CD8-positive, alpha-beta memory T cell (primary cell): ENCODE results near the gene PALM2AKAP2. TPM values are rescaled to one million over a fixed set of nuclear protein-coding genes. Genes with fewer than 3 reads are reported as not detected.

Experiments used
- CTCF ChIA-PET: fragments of 350-600 bp; sonication (Branson Sonifier 250); formaldehyde crosslinking; loops from one replicate; lab custom pipeline; 2021; ENCODE audit warnings: antibody characterized with exemption; lab: Charles Lee
- POLR2A ChIA-PET: fragments of 350-600 bp; sonication (Branson Sonifier 250); formaldehyde crosslinking; loops from one replicate; lab custom pipeline; 2021; ENCODE audit warnings: antibody characterized with exemption; lab: Charles Lee
- DNase-seq, 5 donors: peaks; one replicate each; pipeline versions ENCODE4 v3.0.0 to v3.0.0-alpha.2; 2020 to 2022; ENCODE audit warnings: mixed read lengths in 1 of 5
- H3K27ac ChIP-seq: one replicate; pipeline ENCODE4 v1.7.0; 2013; ENCODE audit warnings: low read depth, mild to moderate bottlenecking, low read length, moderate library complexity
- H3K27me3 ChIP-seq: 2 replicates; pipeline ENCODE4 v1.7.0; 2013; ENCODE audit warnings: low read length, mild to moderate bottlenecking; ENCODE audit not compliant: insufficient read depth, poor library complexity, severe bottlenecking
- H3K36me3 ChIP-seq: 2 replicates; pipeline ENCODE4 v1.7.0; 2013; ENCODE audit warnings: mild to moderate bottlenecking, low read length, moderate library complexity; ENCODE audit not compliant: insufficient read depth
- H3K4me1 ChIP-seq: 2 replicates; pipeline ENCODE4 v1.7.0; 2013; ENCODE audit warnings: mild to moderate bottlenecking, low read length, moderate library complexity; ENCODE audit not compliant: insufficient read depth
- H3K4me3 ChIP-seq: 2 replicates; pipeline ENCODE4 v1.7.0; 2013; ENCODE audit warnings: mild to moderate bottlenecking, low read length
- H3K9me3 ChIP-seq: 2 replicates; pipeline ENCODE4 v1.7.0; 2013; ENCODE audit warnings: mild to moderate bottlenecking, low read length
- H3K27ac Mint-ChIP-seq, 8 donors: one replicate each; pipeline ENCODE4 v1.8.0; 2020 to 2021; ENCODE audit warnings: mixed read lengths in 8 of 8, mild to moderate bottlenecking in 6 of 8, inconsistent platforms in 3 of 8, moderate library complexity in 3 of 8
- H3K27me3 Mint-ChIP-seq, 2 donors: one replicate each; pipeline ENCODE4 v1.8.0; 2020 to 2021; ENCODE audit warnings: mixed read lengths in 2 of 2, mild to moderate bottlenecking in 1 of 2, moderate library complexity in 1 of 2
- H3K36me3 Mint-ChIP-seq, 3 donors: one replicate each; pipeline ENCODE4 v1.8.0; 2020 to 2021; ENCODE audit warnings: mixed read lengths in 3 of 3, inconsistent platforms in 1 of 3, mild to moderate bottlenecking in 1 of 3
- H3K4me1 Mint-ChIP-seq, 3 donors: one replicate each; pipeline ENCODE4 v1.8.0; 2020 to 2021; ENCODE audit warnings: mixed read lengths in 3 of 3, inconsistent platforms in 1 of 3, mild to moderate bottlenecking in 1 of 3
- H3K4me3 Mint-ChIP-seq, 7 donors: one replicate each; pipeline ENCODE4 v1.8.0; 2020 to 2021; ENCODE audit warnings: mixed read lengths in 7 of 7, mild to moderate bottlenecking in 6 of 7, moderate library complexity in 4 of 7, inconsistent platforms in 2 of 7
- H3K9me3 Mint-ChIP-seq, 5 donors: one replicate each; pipeline ENCODE4 v1.8.0; 2020 to 2022; ENCODE audit warnings: mixed read lengths in 5 of 5, mild to moderate bottlenecking in 3 of 5, moderate library complexity in 2 of 5, inconsistent platforms in 1 of 5
- polyA plus RNA-seq: library from polyadenylated mRNA; unstranded; fragments of 300-500 nt; fragmentation: Illumina TruSeq; gene quantifications from one replicate; pipeline ENCODE4 v1.2.3, GENCODE V29; 2021
- total RNA-seq, 2 experiments: library from RNA; stranded (reverse); gene quantifications; one replicate each; pipeline ENCODE4 v1.2.3, GENCODE V29; 2021

Gene PALM2AKAP2
- not detected for total RNA-seq
- 0.15 TPM for polyA plus RNA-seq

DNA sequence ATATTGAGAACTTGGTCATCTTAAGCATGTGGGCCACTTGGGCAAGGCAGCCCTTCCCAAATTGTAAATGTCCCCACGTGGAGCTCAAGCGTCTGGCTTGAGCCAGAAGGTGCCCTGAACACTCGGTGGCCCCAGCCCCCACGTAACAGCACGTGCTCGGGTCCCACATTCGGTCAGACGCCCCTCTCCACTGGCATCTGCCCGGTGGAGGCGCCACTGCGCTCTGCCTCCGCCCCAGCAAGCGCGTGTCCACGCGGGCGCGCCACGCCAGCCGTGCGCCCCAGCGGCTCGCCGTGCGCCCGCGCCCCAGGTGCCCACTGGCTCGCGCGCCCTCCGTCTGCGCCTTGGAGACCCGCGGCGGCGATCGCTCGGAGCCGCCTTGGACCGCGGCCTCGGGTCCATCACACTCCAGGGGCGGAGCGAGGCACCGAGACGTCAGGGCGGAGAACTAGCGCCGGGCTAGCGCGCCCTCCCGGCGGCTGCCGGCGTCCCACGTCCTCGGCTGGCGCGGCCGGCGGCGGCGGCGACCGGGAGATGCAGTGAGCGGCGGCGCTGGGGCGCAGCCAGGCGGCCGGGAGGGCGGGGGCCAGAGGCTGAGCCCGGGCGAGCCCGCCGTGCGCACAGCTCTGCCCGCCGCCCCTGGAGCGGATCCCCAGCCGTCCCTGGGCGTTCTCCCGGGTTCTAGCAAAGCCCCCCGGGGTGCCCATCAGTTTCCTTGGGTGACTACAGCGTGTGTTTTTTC, at the start of gene PALM2AKAP2:
TSS of gene PALM2AKAP2 (plus strand) at position 488 of the 742 bp plus-strand sequence. CDS start 291 bp downstream, outside the sequence.
- no peak within 1 kb of the TSS for H3K27ac Mint-ChIP-seq
- DNase-seq = no peak
- Histone ChIP-seq H3K9me3 (no peaks in the 10 kb centered on the region), H3K36me3 (no peaks in the 10 kb centered on the region), H3K4me3 (no peak within 1 kb of the TSS), H3K27me3 (no peaks in the 10 kb centered on the region), H3K27ac (no peak within 1 kb of the TSS), H3K4me1 (no peaks in the 10 kb centered on the region)
- ChIA-PET CTCF (no interaction called here), POLR2A (no interaction called here)
- peaks cover 0 to 1% (median 0%) of the 10 kb centered on the region in 3 donors for H3K4me1 Mint-ChIP-seq
- H3K4me3 Mint-ChIP-seq = no peak within 1 kb of the TSS
- H3K27me3 Mint-ChIP-seq = peaks cover 14 to 36% of the 10 kb centered on the region in 2 donors
- H3K9me3 Mint-ChIP-seq = peaks cover 0 to 6% (median 0%) of the 10 kb centered on the region in 5 donors
- H3K36me3 Mint-ChIP-seq = no peaks in the 10 kb centered on the region

DNA sequence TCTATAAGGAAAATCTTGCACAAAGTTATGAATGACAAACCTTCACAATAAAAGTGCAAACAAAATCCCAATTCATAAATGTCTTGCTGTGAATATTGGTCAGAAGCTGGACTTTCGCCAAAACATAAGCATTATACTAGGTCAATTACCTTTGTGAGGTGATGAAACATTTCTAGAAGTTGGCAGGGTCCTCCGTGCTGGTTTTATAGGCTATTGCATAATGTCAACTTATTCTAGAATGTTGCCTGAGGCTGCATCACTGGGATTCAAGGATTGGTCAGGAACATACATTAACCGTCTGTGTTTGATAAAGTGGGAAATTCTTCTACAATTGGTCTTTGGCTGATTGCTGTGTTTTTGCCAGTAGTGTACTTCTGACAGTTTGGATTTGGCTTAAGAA, 49.8 kb upstream of the PALM2AKAP2 start:
- no peak overlapping the region for H3K27ac ChIP-seq
- Mint-ChIP-seq H3K4me3 (no peak overlapping the region), H3K36me3 (no peaks in the 10 kb centered on the region), H3K27ac (no peak overlapping the region), H3K4me1 (no peaks in the 10 kb centered on the region), H3K27me3 (peaks cover 4 to 6% of the 10 kb centered on the region in 2 donors), H3K9me3 (peaks cover 0 to 6% (median 3%) of the 10 kb centered on the region in 5 donors)
- no peak for DNase-seq
- H3K36me3 ChIP-seq = no peaks in the 10 kb centered on the region
- H3K27me3 ChIP-seq = no peaks in the 10 kb centered on the region
- CTCF ChIA-PET = no interaction called here
- POLR2A ChIA-PET = no interaction called here
- no peak overlapping the region for H3K4me3 ChIP-seq
- H3K9me3 ChIP-seq = no peaks in the 10 kb centered on the region
- no peaks in the 10 kb centered on the region for H3K4me1 ChIP-seq

DNA sequence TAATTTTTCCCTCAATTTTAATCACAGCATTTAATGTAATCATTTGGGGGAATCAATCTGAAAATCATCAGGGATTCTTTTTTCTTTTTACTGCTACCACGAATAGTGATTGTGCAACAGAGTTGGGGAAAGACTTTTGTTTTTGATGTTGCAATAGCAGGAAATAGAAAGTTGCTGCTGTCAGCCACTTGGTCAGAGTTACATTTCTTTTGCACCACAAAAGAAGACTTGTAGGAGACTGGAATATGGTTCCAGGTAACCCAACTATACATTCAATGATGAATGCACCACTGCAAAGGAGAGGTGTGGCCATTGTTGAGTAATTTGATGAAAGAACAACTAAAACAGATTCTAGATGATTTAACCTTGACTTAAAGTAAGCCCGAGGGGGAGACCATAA, 46.3 kb upstream of the PALM2AKAP2 start:
- Mint-ChIP-seq H3K27me3 (peaks cover 8% of the 10 kb centered on the region in 2 donors), H3K4me3 (no peak overlapping the region), H3K27ac (no peak overlapping the region), H3K9me3 (peaks cover 0 to 6% (median 2%) of the 10 kb centered on the region in 5 donors), H3K36me3 (peaks cover 0 to 3% (median 0%) of the 10 kb centered on the region in 3 donors), H3K4me1 (no peaks in the 10 kb centered on the region)
- H3K4me1 ChIP-seq = no peaks in the 10 kb centered on the region
- CTCF ChIA-PET = no interaction called here
- H3K36me3 ChIP-seq = no peaks in the 10 kb centered on the region
- H3K4me3 ChIP-seq = no peak overlapping the region
- DNase-seq = no peak
- H3K9me3 ChIP-seq = no peaks in the 10 kb centered on the region
- H3K27me3 ChIP-seq = no peaks in the 10 kb centered on the region
- POLR2A ChIA-PET = no interaction called here
- H3K27ac ChIP-seq = no peak overlapping the region

DNA sequence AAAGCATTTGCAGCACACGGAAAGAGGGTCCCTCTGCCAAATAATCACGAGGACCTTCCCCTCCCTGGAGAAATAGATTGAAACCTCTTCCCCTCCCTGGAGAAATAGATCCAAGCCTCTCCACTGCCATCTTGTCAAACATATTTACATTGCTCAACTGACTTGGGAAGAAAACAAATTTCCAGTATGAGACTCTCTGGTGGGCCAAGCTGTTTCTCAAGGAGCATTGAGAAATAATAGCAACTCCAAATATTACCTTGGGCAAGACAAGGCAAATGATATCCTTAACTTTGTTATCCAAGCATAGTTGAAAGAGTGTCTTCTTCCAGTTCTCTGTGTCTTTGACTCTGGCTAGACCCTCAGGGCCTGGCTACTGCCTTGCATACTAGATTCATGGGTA, 45.2 kb upstream of the PALM2AKAP2 start:
- Histone ChIP-seq H3K9me3 (no peaks in the 10 kb centered on the region), H3K27ac (no peak overlapping the region), H3K4me3 (no peak overlapping the region), H3K27me3 (no peaks in the 10 kb centered on the region), H3K4me1 (no peaks in the 10 kb centered on the region), H3K36me3 (no peaks in the 10 kb centered on the region)
- CTCF ChIA-PET = no interaction called here
- Mint-ChIP-seq H3K27ac (no peak overlapping the region), H3K36me3 (peaks cover 0 to 3% (median 0%) of the 10 kb centered on the region in 3 donors), H3K27me3 (peaks cover 8% of the 10 kb centered on the region in 2 donors), H3K4me3 (no peak overlapping the region), H3K4me1 (no peaks in the 10 kb centered on the region), H3K9me3 (peaks cover 0 to 6% (median 2%) of the 10 kb centered on the region in 5 donors)
- POLR2A ChIA-PET = no interaction called here
- no peak for DNase-seq

DNA sequence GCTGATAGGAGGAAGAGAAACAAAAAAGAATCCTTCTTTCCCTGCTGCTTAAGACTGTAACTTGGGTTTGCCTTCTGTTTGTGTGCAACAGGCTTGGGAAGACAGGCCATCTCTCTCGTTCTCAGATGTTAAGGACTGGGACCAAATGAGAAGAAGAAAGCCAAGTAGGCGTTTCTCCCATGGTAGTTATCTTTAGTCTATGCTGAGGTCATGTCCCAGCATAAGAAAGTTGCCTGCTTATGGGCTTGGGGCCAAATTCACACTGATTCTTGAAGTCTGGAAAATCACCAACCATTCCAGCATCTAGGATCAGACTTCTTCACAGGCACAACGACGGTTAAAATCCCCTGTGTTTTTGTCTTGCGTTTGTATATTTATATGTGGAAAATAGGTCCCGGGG, 44.2 kb upstream of the PALM2AKAP2 start:
- Mint-ChIP-seq H3K36me3 (peaks cover 0 to 3% (median 0%) of the 10 kb centered on the region in 3 donors), H3K27me3 (peaks cover 8% of the 10 kb centered on the region in 2 donors), H3K4me3 (no peak overlapping the region), H3K4me1 (no peaks in the 10 kb centered on the region), H3K27ac (no peak overlapping the region), H3K9me3 (peaks cover 0 to 5% (median 2%) of the 10 kb centered on the region in 5 donors)
- CTCF ChIA-PET = no interaction called here
- H3K4me3 ChIP-seq = no peak overlapping the region
- no peaks in the 10 kb centered on the region for H3K9me3 ChIP-seq
- H3K27me3 ChIP-seq = no peaks in the 10 kb centered on the region
- no peak for DNase-seq
- H3K27ac ChIP-seq = no peak overlapping the region
- no peaks in the 10 kb centered on the region for H3K4me1 ChIP-seq
- POLR2A ChIA-PET = no interaction called here
- H3K36me3 ChIP-seq = no peaks in the 10 kb centered on the region

DNA sequence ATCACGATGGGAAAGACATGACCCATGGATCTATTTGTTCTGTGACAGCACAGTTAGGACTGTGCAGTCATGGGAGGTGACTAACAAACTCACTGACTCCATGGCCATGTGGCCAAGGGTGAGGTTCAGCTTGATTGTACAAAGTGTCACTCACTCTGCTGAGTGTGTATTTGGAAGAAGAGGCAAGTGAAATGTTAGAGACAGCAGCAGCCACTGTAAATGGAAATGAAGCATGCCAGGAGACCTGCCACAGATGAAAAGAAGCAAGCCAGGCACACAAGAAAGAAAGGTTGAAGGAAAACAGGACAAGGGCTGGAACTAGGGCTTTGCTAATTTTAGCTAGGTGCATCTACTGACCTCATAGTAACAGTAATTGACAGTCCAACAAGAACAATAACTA, 42.7 kb upstream of the PALM2AKAP2 start:
- Histone ChIP-seq H3K4me1 (no peaks in the 10 kb centered on the region), H3K27me3 (no peaks in the 10 kb centered on the region), H3K36me3 (no peaks in the 10 kb centered on the region), H3K9me3 (no peaks in the 10 kb centered on the region), H3K4me3 (no peak overlapping the region), H3K27ac (no peak overlapping the region)
- H3K4me1 Mint-ChIP-seq = no peaks in the 10 kb centered on the region
- CTCF ChIA-PET = no interaction called here
- peaks cover 8% of the 10 kb centered on the region in 2 donors for H3K27me3 Mint-ChIP-seq
- POLR2A ChIA-PET = no interaction called here
- H3K36me3 Mint-ChIP-seq = peaks cover 0 to 3% (median 0%) of the 10 kb centered on the region in 3 donors
- H3K4me3 Mint-ChIP-seq = no peak overlapping the region
- H3K9me3 Mint-ChIP-seq = peaks cover 0 to 4% (median 2%) of the 10 kb centered on the region in 5 donors
- no peak overlapping the region for H3K27ac Mint-ChIP-seq
- DNase-seq = no peak

DNA sequence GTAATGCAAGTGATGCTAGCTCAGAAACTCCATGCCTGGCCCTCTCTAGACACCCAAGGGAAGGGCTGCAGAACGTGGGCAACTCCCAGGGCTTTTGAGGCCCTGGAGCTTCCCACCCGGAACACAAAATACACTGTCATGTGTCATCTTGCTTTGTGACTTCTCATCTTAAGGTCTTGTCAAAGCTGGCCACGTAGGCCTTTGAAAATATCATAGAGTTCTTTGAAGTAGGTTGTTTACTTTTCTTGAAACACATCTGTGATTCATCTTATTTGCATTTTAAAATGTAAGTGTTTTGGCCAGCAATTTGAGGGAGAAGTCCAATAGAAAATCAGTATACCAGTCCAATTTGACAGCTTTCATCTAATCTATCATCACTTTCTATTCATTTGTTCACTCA, 40.2 kb upstream of the PALM2AKAP2 start:
- H3K27me3 Mint-ChIP-seq = peaks cover 3 to 4% of the 10 kb centered on the region in 2 donors
- no peaks in the 10 kb centered on the region for H3K4me1 ChIP-seq
- H3K9me3 ChIP-seq = no peaks in the 10 kb centered on the region
- peaks cover 0 to 5% (median 0%) of the 10 kb centered on the region in 5 donors for H3K9me3 Mint-ChIP-seq
- CTCF ChIA-PET = no interaction called here
- H3K4me3 Mint-ChIP-seq = no peak overlapping the region
- H3K4me3 ChIP-seq = no peak overlapping the region
- peaks cover 0 to 3% (median 0%) of the 10 kb centered on the region in 3 donors for H3K36me3 Mint-ChIP-seq
- DNase-seq = no peak
- no peaks in the 10 kb centered on the region for H3K36me3 ChIP-seq
- POLR2A ChIA-PET = no interaction called here
- H3K27ac ChIP-seq = no peak overlapping the region
- no peaks in the 10 kb centered on the region for H3K27me3 ChIP-seq
- H3K4me1 Mint-ChIP-seq = no peaks in the 10 kb centered on the region
- H3K27ac Mint-ChIP-seq = no peak overlapping the region

DNA sequence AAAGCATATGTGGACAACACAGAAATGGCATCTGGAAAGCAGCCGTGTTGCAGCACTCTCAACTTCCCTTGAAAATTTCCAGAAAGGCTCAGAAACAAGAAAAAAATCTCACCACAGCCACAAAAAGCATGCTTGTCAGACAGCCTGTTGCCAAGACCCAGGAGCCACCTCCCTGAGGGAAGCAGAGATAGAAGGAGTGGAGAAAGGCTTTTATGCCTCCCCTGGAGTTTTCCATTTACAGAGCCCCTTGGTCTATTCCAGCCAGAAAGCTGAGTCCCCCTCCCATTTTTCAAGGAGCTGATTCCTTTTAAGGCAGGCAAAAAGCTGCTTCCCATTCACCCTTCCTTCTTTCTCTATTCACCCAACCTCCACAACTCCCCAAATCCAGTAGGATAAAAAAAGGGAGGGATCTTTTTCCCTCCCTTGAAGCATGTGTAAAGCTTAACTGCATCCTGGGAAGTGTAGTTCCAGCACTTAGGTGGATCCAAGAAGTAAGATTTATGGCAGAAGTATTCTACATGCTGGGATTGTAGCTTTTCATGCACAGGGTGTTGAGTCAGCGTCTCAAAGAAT, 37.1 kb upstream of the PALM2AKAP2 start:
- H3K4me3 Mint-ChIP-seq = no peak overlapping the region
- Histone ChIP-seq H3K9me3 (no peaks in the 10 kb centered on the region), H3K4me3 (no peak overlapping the region), H3K4me1 (no peaks in the 10 kb centered on the region), H3K27ac (no peak overlapping the region), H3K36me3 (no peaks in the 10 kb centered on the region), H3K27me3 (no peaks in the 10 kb centered on the region)
- peaks cover 0 to 5% (median 0%) of the 10 kb centered on the region in 5 donors for H3K9me3 Mint-ChIP-seq
- ChIA-PET POLR2A (no interaction called here), CTCF (no interaction called here)
- H3K27ac Mint-ChIP-seq = no peak overlapping the region
- H3K4me1 Mint-ChIP-seq = no peaks in the 10 kb centered on the region
- no peaks in the 10 kb centered on the region for H3K27me3 Mint-ChIP-seq
- H3K36me3 Mint-ChIP-seq = no peaks in the 10 kb centered on the region
- DNase-seq = no peak
